Hematopoietic multipotent progenitor cell treated with erythropoietin and hydrocortisone succinate and interleukin-3 and kit ligand, for 15 days (in vitro differentiated cells): ENCODE data around the gene LETM1.

Experiments used
- DNase-seq: peaks from one replicate; pipeline ENCODE4 v3.0.0-alpha.2; 2015; ENCODE audit warnings: low spot score

LETM1 gene

DNA sequence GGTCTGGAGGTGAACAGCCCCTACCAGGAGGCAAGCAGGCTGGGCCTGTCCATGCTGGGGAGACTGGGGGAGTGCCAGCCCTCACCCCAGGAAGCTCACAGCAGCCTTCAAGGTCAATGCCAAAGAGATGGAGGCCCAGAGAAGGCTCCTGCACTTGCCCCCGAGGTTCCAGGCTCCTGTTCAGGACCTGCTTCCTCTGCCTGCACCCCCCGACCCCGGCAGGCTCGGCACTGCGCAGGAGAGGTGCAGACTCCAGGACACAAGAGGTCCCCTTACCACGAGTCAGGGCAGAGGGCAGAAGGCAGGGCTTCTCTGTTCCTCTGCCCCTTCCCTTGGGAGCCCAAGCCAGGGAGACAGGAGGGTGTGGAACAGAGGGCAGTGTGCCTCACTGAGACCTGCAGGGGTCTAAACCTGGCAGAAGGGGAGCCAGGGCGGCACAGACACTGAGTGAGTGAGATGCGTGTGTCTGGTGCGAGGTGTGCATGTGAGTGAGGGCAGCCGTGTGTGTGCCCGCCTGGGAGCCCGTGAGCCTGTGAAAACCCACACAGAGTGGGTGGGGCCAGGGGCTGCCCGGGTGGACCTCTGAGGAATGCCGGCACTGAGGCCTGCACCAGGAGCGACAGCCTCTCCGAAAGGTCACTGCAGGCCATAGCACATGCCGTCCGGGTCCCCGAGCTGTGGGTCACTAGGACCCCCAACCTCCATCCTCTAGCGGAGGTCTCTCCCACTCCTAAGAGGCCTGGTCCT is 93.5 kb downstream of the LETM1 start:
- no peak for DNase-seq
